ENCODE measurements around the gene ST3GAL4.

ST3GAL4 gene

GRCh38 chr11:126457817-126458216 is 102.3 kb downstream of the ST3GAL4 start:
- DNase-seq, result no peak

- DNase-seq, result no peak
These were observed 104.3 kb downstream of the ST3GAL4 start for GRCh38 chr11:126459691-126460281.

- no peak for DNase-seq
These were observed 105.1 kb downstream of the ST3GAL4 start for GRCh38 chr11:126460417-126461095.

- no peak for DNase-seq
These were observed 105.6 kb downstream of the ST3GAL4 start for GRCh38 chr11:126461096-126461440.

GRCh38 chr11:126461996-126462395 is 106.5 kb downstream of the ST3GAL4 start:
- no peak for DNase-seq

- no peak for DNase-seq
These were observed 106.9 kb downstream of the ST3GAL4 start for GRCh38 chr11:126462422-126462821.

Measured in SHP77 (cell line).